Epithelial cell of esophagus (primary cell): Measurements from ENCODE around the gene NRXN3.

Experiments
- DNase-seq: peaks from one replicate; pipeline ENCODE4 v3.0.0; 2010; ENCODE audit warnings: low read depth
- H3K4me3 ChIP-seq: 2 replicates; pipeline ENCODE4 v1.5.1; 2011; ENCODE audit warnings: mild to moderate bottlenecking, low read length, control low read depth
- CTCF ChIP-seq: IDR thresholded peaks from 2 replicates; pipeline ENCODE4 v1.5.1; 2011; ENCODE audit warnings: low read depth, mild to moderate bottlenecking, low read length, control low read depth, inconsistent platforms; ENCODE audit not compliant: insufficient read depth; ENCODE audit errors: missing control alignments

Gene NRXN3

DNA sequence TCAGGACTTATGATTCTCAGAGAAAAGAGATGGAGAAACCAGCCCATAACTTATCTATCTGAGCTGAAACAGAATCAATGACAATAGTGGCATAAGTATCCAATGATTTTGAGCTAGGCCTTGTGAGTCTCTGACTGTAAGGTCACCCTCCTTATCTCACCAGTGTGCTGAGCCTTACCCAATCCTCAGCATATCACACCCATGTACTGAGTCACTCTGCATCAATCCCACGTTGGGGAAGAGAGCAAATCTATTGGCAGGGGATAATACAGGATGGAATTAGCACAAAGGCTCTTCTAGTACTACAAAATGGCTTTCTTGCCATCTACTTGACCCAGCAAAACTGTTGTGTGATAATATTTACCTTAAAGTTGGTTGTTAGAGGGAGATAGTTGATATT lies 997.8 kb downstream of the NRXN3 start:
- DNase-seq, result peak; percentile 34
- TF ChIP-seq CTCF, result no peak
- no peak overlapping the region for H3K4me3 ChIP-seq

- TF ChIP-seq CTCF, result no peak
These were observed 1005.5 kb downstream of the NRXN3 start for GRCh38 chr14:79175671-79176070.

DNA sequence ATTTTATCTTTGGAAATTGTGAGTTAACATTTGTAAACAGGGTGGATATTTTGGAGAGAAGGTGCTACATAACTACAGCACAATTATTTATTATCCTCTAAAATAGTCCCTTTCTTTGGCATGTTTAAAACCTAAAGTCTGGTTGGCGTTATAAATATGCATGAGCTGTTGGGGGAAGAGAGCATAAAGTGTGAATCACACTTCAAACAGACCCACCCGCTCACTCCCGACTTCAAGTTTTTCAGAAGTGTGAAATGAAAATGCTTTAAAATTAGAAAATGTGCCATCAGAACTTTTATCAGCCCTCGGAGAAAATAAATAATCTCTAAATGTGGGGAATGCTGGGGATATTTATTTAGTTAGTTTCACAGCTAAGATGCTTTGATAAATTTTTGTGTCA lies 1006.9 kb downstream of the NRXN3 start:
- no peak for TF ChIP-seq CTCF
- no peak for DNase-seq

More at GRCh38 chr14:79175671-79176070, 1005.5 kb downstream of the NRXN3 start:
- no peak for DNase-seq
- H3K4me3 ChIP-seq, result no peak overlapping the region

GRCh38 chr14:79178719-79179118 lies 1008.5 kb downstream of the NRXN3 start:
- no peak overlapping the region for H3K4me3 ChIP-seq
- no peak for DNase-seq
- no peak for TF ChIP-seq CTCF

More for the DNA sequence above, 1006.9 kb downstream of the NRXN3 start:
- H3K4me3 ChIP-seq, result no peak overlapping the region

DNA sequence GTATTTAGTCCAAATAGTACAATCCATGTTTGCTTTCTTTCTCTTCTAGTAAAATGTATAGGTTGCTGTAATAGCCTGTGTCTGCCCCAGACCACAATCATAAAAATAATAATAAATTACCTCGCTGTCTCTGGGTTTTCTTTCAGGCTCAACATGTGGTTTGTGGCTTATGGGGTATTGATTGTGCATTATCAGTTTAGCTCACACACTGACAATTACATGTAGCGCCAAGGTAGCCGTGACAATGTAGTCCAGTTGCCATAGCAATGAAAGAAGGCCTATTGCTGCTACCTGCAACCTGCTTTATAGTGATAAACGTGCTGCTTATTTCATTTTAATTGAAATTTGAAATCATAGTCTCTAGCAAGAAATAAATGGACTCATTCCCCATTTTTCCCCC lies 1009.8 kb downstream of the NRXN3 start:
- no peak overlapping the region for H3K4me3 ChIP-seq
- no peak for DNase-seq
- no peak for TF ChIP-seq CTCF

- H3K4me3 ChIP-seq, result no peak overlapping the region
- DNase-seq, result no peak
- no peak for TF ChIP-seq CTCF
These were observed 1010.5 kb downstream of the NRXN3 start for GRCh38 chr14:79180656-79181055.

- no peak overlapping the region for H3K4me3 ChIP-seq
- no peak for TF ChIP-seq CTCF
- DNase-seq, result no peak
These were observed 1016.4 kb downstream of the NRXN3 start for GRCh38 chr14:79186523-79186922.
